ENCODE data around the gene LEKR1.

The LEKR1 gene

GRCh38 chr3:156918746-156919145 is 92.6 kb downstream of the LEKR1 start:
- Histone ChIP-seq H3K36me3 (ENCODE audit: control insufficient read depth in 2 of 2, insufficient read depth in 1 of 2, low read length in 2 of 2) (no peaks in the 10 kb centered on the region), H3K4me1 (ENCODE audit: control insufficient read depth, insufficient read depth, low read length) (no peaks in the 10 kb centered on the region), H3K9me3 (ENCODE audit: control insufficient read depth, insufficient read depth, low read depth, low read length) (no peaks in the 10 kb centered on the region), H3K27ac (ENCODE audit: extremely low read depth, low read depth, low read length) (no peak overlapping the region), H3K4me3 (ENCODE audit: low read depth, low read length) (no peak overlapping the region)
- POLR2A ChIA-PET: no interaction called here
- CTCF ChIA-PET: no interaction called here
- TF ChIP-seq TCF7L2 (IDR thresholded peaks at IDR 0.05; ENCODE audit: borderline replicate concordance, low read depth, low read length) (no peak), ZBTB17 (tag by site-specific recombination; IDR thresholded peaks at IDR 0.05) (no peak), ZNF510 (tag by site-specific recombination; IDR thresholded peaks at IDR 0.05; ENCODE audit: insufficient replicate concordance) (no peak), SP7 (tag by site-specific recombination; IDR thresholded peaks at IDR 0.05) (no peak), RBAK (tag by site-specific recombination; IDR thresholded peaks at IDR 0.05) (no peak), ZSCAN16 (tag by site-specific recombination; IDR thresholded peaks at IDR 0.05) (no peak)

GRCh38 chr3:156919818-156920217 is 93.7 kb downstream of the LEKR1 start:
- TF ChIP-seq ZNF488 (tag by site-specific recombination; IDR thresholded peaks at IDR 0.05) (no peak), ZNF311 (tag by site-specific recombination; IDR thresholded peaks at IDR 0.05; ENCODE audit: borderline replicate concordance) (no peak), ZBTB7A (tag by site-specific recombination; IDR thresholded peaks at IDR 0.05; ENCODE audit: low read depth) (no peak), ZNF585B (tag by site-specific recombination; IDR thresholded peaks at IDR 0.05) (no peak)
- Histone ChIP-seq H3K4me3 (ENCODE audit: low read depth, low read length) (no peak overlapping the region), H3K27ac (ENCODE audit: extremely low read depth, low read depth, low read length) (no peak overlapping the region), H3K9me3 (ENCODE audit: control insufficient read depth, insufficient read depth, low read depth, low read length) (no peaks in the 10 kb centered on the region), H3K4me1 (ENCODE audit: control insufficient read depth, insufficient read depth, low read length) (no peaks in the 10 kb centered on the region), H3K36me3 (ENCODE audit: control insufficient read depth in 2 of 2, insufficient read depth in 1 of 2, low read length in 2 of 2) (no peaks in the 10 kb centered on the region)
- ChIA-PET POLR2A (no interaction called here), CTCF (no interaction called here)

- TF ChIP-seq ZNF23 (tag by site-specific recombination; IDR thresholded peaks at IDR 0.05; ENCODE audit: borderline replicate concordance) (no peak), GLI2 (tag by site-specific recombination; IDR thresholded peaks at IDR 0.05; ENCODE audit: borderline replicate concordance, low read depth) (no peak), ZXDB (tag by site-specific recombination; IDR thresholded peaks at IDR 0.05) (no peak), KLF10 (tag by site-specific recombination; IDR thresholded peaks at IDR 0.05) (no peak), PBX3 (CRISPR knock-in tag; IDR thresholded peaks at IDR 0.05) (no peak), ZNF350 (tag by site-specific recombination; IDR thresholded peaks at IDR 0.05) (no peak), ZNF416 (tag by site-specific recombination; IDR thresholded peaks at IDR 0.05) (no peak), ZNF132 (tag by site-specific recombination; IDR thresholded peaks at IDR 0.05; ENCODE audit: borderline replicate concordance) (no peak)
- no peaks in the 10 kb centered on the region for H3K4me1 ChIP-seq (ENCODE audit: control insufficient read depth, insufficient read depth, low read length)
- no peak overlapping the region for H3K27ac ChIP-seq (ENCODE audit: extremely low read depth, low read depth, low read length)
- CTCF ChIA-PET: no interaction called here
- H3K4me3 ChIP-seq (ENCODE audit: low read depth, low read length): no peak overlapping the region
- POLR2A ChIA-PET: no interaction called here
- no peaks in the 10 kb centered on the region for H3K9me3 ChIP-seq (ENCODE audit: control insufficient read depth, insufficient read depth, low read depth, low read length)
- no peaks in the 10 kb centered on the region for H3K36me3 ChIP-seq (ENCODE audit: control insufficient read depth in 2 of 2, insufficient read depth in 1 of 2, low read length in 2 of 2)
Observed at GRCh38 chr3:156920399-156920798, 94.2 kb downstream of the LEKR1 start.

GRCh38 chr3:156923349-156923748 is 97.2 kb downstream of the LEKR1 start:
- Histone ChIP-seq H3K36me3 (ENCODE audit: control insufficient read depth in 2 of 2, insufficient read depth in 1 of 2, low read length in 2 of 2) (no peaks in the 10 kb centered on the region), H3K4me3 (ENCODE audit: low read depth, low read length) (no peak overlapping the region), H3K9me3 (ENCODE audit: control insufficient read depth, insufficient read depth, low read depth, low read length) (no peaks in the 10 kb centered on the region), H3K4me1 (ENCODE audit: control insufficient read depth, insufficient read depth, low read length) (no peaks in the 10 kb centered on the region), H3K27ac (ENCODE audit: extremely low read depth, low read depth, low read length) (no peak overlapping the region)
- ChIA-PET POLR2A (no interaction called here), CTCF (no interaction called here)
- TF ChIP-seq ZBTB21 (tag by site-specific recombination; IDR thresholded peaks at IDR 0.05) (no peak), SCRT2 (tag by site-specific recombination; IDR thresholded peaks at IDR 0.05) (no peak), MZF1 (tag by site-specific recombination; IDR thresholded peaks at IDR 0.05; ENCODE audit: borderline replicate concordance) (no peak), ZNF639 (tag by site-specific recombination; IDR thresholded peaks at IDR 0.05) (no peak), KLF8 (tag by site-specific recombination; IDR thresholded peaks at IDR 0.05) (no peak), TCF7L2 (IDR thresholded peaks at IDR 0.05; ENCODE audit: borderline replicate concordance, low read depth, low read length) (no peak), ZBTB49 (tag by site-specific recombination; IDR thresholded peaks at IDR 0.05; ENCODE audit: low read depth) (no peak), SP2 (tag by site-specific recombination; IDR thresholded peaks at IDR 0.05) (no peak)
